Stimulated activated CD4-positive, alpha-beta T cell treated with anti-CD3 and anti-CD28 coated beads, Interleukin-12 subunit alpha, Interleukin-12 subunit beta, amount 100 ng/mL, for 24 hours (primary cell): ENCODE results near the gene EPHA3.

Experiments used
- DNase-seq, 2 experiments: peaks; one replicate each; pipeline ENCODE4 v3.0.0-alpha.2; 2020; ENCODE audit warnings: low read depth in 2 of 2

Gene EPHA3

DNA sequence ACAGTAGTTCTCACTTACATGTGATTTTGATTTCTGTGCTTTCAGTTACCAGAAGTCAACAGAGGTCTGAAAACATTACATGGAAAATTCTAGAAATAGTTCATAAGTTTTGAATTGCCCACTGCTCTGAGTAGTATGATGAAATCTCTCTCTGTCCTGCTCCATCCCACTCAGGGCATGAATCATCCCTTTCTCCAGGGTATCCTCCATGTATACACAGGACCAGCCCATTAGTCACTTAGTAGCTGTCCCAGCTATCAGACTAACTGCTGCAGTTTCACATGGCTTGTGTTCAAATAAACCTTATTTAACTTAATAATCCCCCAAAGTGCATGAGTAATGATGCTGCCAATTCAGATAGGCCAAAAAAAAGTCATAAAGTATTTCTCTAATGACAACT, 38.6 kb downstream of the EPHA3 start:
- no peak for DNase-seq

DNA sequence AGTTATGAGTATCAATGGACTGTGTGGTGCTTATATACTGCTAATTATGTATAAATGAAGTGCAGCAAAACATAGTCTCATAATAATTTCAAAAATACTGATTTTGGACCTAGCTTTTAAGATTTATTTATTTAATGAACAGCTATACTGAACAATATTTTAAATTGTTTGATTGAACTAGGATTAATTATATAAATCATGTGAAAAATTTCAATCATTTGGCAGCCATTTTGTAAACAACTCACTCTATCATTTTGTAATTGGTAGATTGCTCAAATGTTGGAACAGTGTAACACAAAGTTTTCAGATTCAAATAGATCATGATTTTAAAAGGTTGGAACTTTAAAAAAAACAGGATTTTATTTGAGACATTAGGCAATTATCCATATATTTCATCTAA, 47.0 kb downstream of the EPHA3 start:
- no peak for DNase-seq

DNA sequence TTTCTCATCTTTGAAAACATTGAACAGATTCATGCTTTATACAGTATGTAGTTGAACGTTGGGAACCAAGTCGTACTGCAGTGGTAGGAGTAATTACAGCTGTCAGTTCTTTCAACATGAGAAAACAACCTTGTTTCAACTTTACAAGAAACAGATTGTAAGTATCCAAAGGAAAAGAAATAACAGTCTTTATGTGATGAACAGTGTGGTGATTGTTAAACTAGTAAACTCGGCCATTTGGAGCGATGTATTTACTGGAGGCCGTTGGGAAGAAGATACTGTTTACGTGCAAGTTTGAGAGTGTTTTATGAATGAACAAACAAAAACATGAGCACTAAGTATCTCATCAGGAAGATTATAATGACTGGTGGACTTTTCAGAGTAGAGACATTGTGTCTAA, 48.4 kb downstream of the EPHA3 start:
- no peak for DNase-seq

DNA sequence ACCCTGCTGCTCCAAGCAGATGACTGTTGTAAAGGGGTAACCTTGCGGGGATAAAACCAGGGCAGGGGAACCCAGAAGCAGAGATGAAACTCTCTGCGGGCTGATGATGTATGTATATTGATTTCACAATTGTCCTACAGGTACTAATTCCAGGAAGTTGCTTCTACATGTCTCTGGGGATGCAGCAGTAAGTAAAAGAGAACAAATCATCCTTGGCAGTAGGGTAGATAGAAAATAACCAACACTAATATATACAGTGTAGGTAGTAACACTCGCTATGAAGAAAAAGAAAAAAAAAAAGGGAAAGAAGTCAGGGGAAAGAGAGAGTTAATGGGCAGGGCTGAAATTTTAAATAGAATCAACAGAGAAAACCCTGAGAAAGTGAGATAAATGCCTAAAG, 50.2 kb downstream of the EPHA3 start:
- no peak for DNase-seq

DNA sequence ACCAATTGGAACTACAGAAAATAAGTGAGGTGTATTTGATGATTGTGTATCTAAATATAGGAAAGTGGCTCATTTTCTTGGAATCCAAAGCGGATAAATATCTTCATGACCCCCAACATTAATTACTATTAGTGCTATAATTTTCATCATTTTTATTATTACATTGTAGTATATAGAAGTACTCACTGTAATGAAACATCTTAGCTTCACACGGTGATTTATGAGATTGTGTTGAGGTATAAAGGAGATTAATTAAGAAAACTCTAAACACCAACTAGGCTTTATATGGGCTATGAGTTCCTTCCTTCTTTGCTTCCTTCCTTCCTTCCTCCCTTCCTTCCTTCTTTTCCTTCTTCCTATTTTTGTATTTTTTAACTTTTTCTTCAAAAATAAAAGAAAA, 52.2 kb downstream of the EPHA3 start:
- no peak for DNase-seq

DNA sequence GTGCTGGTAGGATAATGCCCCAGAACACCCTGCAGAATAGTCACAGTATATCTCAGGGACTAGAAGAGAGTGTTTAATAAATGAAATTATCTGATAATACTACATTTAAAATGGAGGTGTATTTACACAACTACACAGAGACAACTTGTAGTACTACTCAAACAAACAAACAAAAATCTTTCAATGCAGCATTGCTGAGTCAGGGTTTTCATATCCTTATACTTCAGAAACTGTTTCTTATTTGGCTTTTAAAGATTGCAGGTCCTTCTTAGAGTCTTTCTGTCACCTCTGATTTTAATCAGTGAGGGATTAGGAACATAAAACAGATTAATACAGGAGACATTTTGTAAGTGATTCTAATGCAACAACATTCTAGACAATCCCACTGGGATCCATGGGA, 57.4 kb downstream of the EPHA3 start:
- no peak for DNase-seq

DNA sequence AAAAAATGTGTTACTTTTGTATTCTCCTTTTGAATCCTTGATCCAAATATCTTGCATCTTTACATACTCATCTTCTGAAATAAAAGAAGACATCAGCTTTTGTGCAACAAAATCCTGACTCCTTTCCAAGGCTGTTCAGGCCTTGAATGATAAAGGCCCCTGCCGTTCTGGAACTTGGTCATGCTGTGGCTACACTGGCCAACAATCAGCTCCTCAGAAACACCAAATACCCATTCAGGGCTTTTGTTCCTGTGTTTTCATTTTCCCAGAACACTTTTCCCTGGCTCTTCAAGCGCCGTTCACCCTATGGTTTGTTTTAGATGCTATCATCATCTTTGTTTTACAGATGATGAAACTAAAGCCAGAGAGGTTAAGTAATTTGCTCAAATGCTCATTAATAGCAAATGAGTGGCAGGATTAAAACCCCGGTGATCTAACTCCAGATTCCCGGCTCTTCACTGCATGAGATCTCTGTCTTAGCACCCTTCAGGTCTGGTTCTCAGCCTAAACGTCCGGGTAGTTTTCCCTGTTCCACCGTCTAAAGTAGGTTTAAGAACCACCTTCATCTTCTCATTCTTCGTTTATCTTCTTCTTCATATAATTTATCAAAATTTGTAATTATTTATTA, 58.3 kb downstream of the EPHA3 start:
- no peak for DNase-seq

DNA sequence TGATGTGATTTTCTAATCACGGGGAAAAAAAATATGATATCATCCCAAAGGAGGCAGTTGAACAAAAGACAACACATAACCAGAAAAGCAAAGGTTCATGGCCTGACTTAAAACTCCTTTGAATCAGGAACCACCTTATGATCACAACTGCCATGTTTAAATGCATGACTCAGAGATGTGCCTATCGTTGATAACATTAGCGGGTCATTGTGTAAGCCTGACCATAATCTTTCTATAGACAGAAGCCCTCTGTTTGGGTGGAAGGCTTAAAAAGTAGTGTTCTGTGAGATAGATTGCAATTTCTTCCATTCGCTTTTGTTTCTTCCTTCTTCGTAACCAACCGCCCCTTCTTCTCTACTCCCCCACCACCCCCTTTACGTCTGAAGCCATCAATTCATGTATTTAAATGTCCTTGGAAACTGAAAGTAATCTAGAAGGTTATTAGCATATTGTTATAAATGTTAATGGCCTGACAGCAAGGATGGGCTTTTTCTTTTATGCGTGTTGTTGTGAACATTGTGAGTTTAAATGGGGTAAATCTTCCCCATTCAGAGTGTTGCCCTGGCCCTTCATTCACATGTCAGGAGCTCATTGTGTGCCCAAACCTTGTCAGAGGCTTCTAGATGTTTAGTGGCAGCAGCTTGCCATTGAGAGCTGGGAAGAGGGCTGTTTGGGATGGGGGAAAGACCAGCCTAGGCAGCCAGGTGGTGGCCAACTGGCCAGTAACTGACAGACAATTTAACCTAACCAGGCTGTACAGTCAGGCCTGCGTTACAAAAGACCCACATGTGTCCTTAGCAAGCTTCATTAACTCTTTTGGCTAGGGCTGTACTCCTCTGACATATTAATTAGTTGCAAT, 64.5 kb downstream of the EPHA3 start:
- DNase-seq = no peak

DNA sequence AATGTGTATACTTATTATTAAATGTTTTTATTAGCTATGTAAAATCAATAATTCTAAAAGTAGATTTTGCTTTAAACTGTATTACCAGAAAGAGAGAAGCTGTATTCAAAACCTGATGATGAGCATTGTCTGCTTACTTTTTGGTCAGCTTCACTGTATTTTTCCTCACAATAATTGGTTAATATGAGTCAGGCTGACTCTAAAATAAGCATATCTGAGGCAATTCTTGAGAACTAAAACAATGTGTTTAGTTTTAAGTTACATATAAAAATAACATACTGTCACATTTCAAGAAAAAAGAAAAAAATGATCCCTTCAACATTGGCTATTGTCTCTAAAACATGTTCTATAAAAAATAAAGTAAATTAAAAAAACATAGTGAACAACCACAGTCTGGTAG, 66.1 kb downstream of the EPHA3 start:
- DNase-seq = no peak

DNA sequence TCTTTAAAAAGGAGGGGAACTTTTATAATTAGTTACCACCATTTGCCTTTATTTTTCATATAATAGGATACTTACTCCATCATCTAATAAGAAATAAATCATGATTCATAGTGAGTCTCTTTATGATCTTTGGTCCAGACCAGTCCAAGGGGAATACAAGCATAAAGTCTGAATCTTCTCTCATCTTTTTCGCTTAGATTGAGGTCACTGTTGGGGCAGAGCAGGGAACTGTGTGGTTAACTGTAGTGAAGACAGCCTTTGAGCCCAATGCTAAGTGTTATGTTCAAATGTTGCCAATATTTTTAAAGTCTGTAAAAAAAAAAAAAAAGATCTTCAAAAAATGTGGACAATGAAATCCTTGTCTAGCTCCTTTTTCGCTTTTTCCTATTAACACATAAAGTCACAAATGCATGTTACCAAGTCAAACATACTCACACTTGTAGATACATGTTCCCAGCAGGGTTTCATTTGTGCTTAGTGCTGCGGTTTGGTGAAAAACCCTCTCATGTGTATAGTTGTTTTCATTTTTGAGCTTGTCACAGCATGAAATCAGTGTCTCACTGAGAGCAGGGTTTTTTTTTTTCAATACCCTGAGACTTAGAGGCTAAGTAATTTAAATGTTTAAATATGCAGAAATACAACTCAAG, 72.1 kb downstream of the EPHA3 start:
- no peak for DNase-seq

DNA sequence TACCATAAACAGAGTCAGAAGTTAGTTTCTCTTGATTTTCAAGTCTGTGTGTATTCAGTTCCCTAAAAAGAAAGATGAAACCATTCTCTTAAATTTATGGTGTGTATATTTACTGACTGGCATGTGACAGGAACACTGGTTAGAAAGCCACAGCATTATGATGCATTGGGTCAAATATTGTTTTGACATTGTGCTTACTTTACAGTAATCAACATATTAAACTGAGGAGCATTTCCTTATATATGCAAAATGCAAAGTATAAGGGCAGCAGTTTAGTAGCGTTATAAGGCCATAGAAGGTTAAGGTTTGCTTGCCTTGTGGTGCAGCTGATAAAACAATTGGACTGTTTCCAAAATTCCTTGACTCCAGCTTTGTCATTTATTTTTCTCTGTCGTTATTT, 72.9 kb downstream of the EPHA3 start:
- no peak for DNase-seq

DNA sequence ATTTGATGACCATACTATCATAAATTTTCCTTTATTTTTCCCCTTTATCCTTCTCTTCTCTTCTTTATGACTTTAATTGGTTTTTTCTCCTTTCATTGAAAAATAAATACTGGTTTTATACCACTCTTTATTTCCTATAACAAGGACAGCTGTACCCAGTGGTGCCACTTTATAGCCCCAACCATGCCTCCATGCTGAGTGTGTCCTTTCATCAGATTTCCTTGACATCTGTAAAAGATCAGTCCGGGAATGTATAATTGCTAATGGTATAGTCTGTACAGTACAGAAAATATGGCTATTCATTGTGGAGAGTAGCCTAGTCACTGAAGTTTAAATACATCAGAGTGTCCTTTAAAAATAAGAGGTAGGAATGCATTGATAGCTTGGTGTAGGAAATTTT, 74.6 kb downstream of the EPHA3 start:
- DNase-seq = no peak

DNA sequence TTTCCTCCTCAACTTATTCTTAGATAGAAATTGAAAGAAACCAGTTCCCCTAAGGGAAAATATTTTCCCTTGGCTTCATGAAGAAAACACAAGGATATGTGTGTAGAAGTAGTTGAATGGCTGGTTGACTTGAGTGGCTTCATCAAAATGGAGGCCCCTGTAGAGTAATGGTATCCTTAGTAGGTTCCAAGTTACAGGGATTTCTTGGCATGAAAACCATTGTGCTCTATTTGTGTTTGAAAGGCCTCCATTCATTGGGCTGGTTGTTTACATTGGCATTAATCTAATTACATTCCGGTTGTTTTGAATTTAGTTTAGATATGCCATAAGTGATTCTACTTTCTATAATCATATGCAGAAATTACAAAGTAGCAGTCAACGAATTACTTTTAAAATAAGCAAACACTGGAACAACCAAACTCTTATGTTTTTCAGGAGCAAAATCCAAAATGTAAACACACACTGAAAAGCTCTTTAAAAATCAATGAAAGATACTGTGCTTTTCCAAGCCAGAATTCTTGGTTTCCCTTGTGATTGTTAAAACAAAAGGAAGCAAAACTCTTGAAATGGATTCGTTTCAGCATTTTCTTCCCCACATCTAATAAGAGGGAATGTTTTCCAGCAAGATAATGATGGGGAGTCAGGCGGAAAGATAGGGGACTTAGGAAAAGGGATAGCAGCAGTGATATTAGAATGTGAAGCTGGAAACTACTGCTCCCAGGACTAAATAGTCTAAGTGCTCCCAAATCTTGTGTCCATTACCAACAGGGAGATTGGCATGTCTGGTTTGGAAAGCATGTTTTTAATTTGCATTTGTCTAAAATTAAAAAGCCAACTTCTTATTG, 77.0 kb downstream of the EPHA3 start:
- DNase-seq = no peak

DNA sequence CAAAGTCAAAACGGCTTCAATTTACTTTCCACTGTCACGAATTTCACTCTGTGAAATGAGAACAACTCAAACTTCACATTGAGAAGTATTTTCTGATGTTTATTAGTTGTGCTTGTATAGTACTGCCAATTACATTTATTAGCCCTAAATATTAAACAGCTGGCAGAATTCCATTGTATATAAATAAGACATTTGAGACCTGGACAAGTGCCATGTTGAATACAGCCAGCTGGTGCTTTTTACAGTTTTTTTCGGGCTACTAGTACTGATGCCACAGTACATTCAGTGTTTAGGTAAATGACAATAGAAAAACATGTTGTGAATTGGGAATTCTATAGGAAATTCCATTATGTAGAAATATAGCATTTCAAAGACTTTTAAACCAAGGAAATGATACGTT, 79.0 kb downstream of the EPHA3 start:
- DNase-seq = no peak

DNA sequence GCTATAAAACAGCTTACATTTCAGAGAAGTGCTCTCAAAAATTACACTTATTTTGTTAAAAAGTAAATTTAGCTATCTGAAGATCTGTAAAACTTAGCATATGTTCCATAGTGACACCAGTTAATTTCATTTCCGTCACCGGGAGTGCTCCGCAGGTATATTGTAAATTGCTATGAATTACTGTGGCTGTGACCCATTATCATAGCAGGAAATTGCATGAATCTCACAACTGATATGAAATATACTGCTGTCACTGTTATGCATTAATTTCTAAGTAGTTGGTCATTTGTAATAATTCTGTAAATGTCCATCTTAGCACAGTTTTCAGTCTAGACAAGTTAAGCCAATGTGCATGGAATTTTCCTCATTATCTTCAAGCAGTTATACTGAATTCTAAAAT, 91.2 kb downstream of the EPHA3 start:
- DNase-seq = no peak

DNA sequence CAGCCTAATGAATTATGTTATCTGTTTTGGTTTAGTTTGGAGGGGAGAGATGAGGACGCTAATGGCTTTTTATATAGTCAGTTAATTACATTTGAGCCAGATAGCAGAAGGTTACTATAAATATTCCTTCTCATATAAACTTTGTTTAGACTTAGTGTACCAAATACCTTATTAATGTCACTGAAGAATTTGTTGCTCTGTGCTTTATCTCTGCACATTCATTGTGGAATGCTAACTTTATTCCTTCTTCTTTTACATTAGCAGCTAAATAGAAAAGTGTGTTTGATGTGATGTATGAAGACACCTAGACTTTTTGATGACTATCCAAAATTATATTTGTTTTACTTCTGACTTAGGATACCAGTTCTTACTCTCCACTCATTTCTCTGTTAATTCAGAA, 105.2 kb downstream of the EPHA3 start:
- no peak for DNase-seq

DNA sequence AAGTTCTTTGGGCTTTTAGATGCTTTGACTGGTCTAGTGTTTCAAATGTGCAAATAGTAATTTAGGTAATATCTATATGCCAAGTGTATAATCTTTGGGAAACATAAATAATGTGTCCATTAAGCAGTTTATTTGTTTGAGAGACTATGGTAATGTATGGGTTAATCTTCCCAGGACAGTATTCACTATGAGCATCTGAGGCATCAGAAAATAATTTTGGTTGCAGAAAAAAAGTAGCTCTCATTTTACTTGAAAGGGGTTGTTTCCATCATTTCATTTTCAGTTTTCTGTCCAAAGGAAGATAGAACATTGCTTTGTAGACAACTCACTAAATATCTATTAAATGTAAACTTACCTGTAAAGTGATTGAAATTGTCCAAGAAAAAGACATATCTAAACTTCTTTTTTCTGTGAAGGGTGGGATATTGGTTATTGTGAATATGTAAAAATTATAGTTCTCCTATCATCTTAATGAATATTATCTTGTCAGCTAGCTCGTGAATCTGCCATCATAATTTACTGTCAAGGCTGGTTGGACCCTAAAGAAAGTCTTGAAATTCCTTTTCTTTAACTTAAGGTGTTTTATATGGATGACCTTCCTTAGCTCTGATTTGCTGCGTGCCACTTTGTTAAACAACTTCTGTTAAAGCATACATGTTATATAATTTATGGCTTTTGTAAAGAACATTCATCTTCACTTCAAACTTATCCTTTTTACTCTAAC, 108.8 kb downstream of the EPHA3 start:
- no peak for DNase-seq

DNA sequence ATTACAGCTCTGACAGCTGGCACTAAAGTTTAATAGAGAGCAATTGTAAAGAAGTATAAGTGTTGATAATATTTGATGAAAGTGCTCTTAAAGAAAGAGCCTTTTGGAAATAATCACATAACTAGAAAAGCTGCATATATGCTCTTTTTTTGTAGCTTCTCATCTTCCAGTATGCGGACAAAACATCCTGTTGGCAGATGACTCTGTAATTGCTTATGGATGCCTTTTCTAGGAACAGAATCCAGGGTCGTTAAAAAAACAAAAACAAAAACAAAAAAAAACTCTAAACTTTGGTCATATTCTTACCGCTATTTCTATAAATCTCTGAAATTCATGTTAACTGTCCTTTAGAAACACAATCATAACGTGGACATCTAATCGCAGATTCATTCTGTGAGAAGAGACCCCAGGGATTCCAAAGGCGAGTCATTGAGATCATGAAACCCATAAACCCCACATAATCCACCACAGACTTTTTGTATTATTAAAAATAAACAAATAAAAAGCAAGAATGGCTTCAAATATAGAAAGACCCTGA, 109.8 kb downstream of the EPHA3 start:
- DNase-seq = no peak

DNA sequence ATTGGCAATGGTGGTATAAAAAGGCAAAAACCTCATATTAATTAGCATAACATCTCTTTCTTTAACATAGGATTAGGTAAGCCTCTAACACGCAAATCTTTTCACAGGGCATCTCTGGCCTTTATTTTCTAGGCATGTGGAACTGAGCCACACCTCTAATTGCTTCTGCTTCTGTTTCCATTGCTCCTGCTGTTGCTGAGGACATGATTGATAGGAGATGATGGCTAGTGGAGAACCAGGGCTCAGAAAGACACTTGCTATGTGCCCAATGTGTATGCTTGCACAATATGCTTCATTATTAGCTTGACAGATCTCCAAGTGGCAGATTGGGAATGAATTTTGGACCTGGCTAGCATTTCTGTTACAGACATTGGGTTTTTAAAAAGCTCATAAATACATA, 114.5 kb downstream of the EPHA3 start:
- no peak for DNase-seq

DNA sequence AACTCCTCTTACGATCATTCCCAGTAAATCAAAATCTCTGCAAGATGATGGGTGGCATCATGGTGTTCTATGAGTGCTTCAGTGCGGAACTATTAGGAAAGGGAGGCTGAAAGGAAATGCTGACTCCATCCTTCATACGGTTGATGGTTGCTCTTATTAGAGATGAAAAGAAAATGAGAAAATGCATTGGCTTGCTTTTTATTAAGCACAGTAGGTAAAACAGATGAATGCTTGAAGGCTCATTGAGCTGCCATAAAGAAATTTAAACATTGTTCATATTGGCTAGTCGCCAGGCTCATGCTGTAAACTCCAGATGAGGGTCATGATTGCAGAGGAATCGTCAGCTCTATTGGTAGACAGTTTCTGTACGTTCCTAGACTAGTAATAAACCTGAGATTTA, 115.8 kb downstream of the EPHA3 start:
- DNase-seq = no peak

DNA sequence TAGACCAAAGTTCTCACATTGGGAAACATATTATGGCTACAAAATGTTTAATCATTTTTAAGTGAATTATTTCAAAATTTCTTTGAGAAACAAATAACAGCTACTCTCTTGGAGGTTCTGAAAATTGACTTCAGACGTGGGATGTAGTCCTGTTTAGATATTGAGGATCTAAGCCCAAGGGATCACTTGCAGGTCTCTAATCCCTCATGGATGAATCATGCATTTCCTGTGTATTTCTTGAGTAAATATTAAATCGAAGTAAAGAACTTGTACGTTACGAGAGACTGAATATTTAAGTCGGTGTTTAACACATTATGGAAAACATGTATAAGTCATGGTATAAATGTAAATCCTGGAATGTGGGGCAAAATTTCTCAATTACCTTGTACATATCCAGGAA, 119.8 kb downstream of the EPHA3 start:
- DNase-seq = no peak
